Nephron progenitor cell (in vitro differentiated cells): Measurements from ENCODE around the gene PARP2.
A peak's percentile ranks its signal among the peaks of the same experiment; 100 is the strongest.

ENCODE experiments used
- DNase-seq: peaks from one replicate; pipeline ENCODE4 v3.0.0; 2021
- H3K27ac Mint-ChIP-seq: 2 replicates; pipeline ENCODE4 v1.8.0; 2021; ENCODE audit warnings: mild to moderate bottlenecking, moderate library complexity, mixed read lengths
- H3K27me3 Mint-ChIP-seq: 2 replicates; pipeline ENCODE4 v1.8.0; 2021; ENCODE audit warnings: mild to moderate bottlenecking, low read depth, mixed read lengths; ENCODE audit not compliant: poor library complexity
- H3K36me3 Mint-ChIP-seq: 2 replicates; pipeline ENCODE4 v1.8.0; 2021; ENCODE audit warnings: low read depth, mixed read lengths
- H3K4me1 Mint-ChIP-seq: 2 replicates; pipeline ENCODE4 v1.8.0; 2021; ENCODE audit warnings: mixed read lengths
- H3K4me3 Mint-ChIP-seq: 2 replicates; pipeline ENCODE4 v1.8.0; 2021; ENCODE audit warnings: mild to moderate bottlenecking, moderate library complexity, mixed read lengths
- H3K9me3 Mint-ChIP-seq: 2 replicates; pipeline ENCODE4 v1.8.0; 2021; ENCODE audit warnings: mild to moderate bottlenecking, moderate library complexity, mixed read lengths
- CTCF ChIP-seq: fragments of 200-600 bp; sonication (generic); IDR thresholded peaks from 2 replicates; pipeline ENCODE4 v1.5.0; 2021; ENCODE audit warnings: antibody characterized with exemption

The PARP2 gene

DNA sequence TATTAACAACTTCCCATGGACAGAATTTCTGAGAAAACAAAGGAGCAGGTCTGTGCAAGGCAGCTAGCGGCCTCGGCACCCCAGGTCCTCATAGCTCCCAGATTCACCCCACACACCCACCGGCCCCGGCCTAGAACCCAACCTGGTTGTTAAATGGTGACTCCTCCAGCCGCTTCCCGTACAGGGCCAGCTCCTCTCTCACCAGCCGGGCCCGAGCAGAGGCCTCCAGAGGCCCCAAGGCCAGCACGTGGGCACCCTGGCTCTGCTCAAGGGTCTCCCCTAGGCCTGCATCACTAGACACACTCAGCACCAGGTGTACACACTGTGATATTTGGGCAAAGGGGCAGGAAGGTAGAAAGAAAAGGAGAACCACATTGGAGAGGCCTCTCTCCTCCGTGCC is 39.6 kb downstream of the PARP2 start:
- Mint-ChIP-seq H3K36me3 (peaks cover 33% of the 10 kb centered on the region), H3K9me3 (no peaks in the 10 kb centered on the region), H3K27me3 (no peaks in the 10 kb centered on the region), H3K4me1 (peaks cover 7% of the 10 kb centered on the region), H3K4me3 (no peak overlapping the region), H3K27ac (no peak overlapping the region)
- TF ChIP-seq CTCF: no peak
- no peak for DNase-seq

DNA sequence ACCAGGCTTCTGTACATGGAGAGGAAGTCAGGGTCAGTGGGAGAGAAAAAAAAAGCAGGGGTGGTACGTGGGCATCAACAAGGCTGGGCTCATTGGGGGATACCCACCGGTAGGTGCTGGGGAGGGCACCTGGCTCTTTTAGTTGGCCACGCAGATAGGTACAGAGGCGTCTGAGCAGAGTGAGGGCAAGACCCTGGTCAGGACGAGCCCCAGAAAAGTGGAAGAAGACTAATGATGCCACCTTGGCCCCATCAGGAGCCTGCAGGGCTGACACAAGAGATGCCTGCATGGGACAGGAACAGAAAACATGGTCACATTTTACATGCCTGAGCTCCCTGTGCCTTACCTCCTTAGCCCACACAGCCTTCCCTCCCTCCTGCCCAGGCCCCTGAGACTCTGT is 40.2 kb downstream of the PARP2 start:
- Mint-ChIP-seq H3K27ac (no peak overlapping the region), H3K4me3 (no peak overlapping the region), H3K27me3 (no peaks in the 10 kb centered on the region), H3K9me3 (no peaks in the 10 kb centered on the region), H3K4me1 (peaks cover 7% of the 10 kb centered on the region), H3K36me3 (peaks cover 39% of the 10 kb centered on the region)
- no peak for TF ChIP-seq CTCF
- no peak for DNase-seq

- Mint-ChIP-seq H3K36me3 (peaks cover 44% of the 10 kb centered on the region), H3K27ac (no peak overlapping the region), H3K4me1 (peaks cover 7% of the 10 kb centered on the region), H3K27me3 (no peaks in the 10 kb centered on the region), H3K4me3 (no peak overlapping the region), H3K9me3 (no peaks in the 10 kb centered on the region)
- no peak for DNase-seq
- no peak for TF ChIP-seq CTCF
These were observed 40.9 kb downstream of the PARP2 start for GRCh38 chr14:20384321-20384720.

- no peak for TF ChIP-seq CTCF
- DNase-seq: no peak
- Mint-ChIP-seq H3K36me3 (peaks cover 46% of the 10 kb centered on the region), H3K9me3 (no peaks in the 10 kb centered on the region), H3K27ac (peak overlapping the region; percentile 72), H3K4me3 (no peak overlapping the region), H3K4me1 (peaks cover 7% of the 10 kb centered on the region), H3K27me3 (no peaks in the 10 kb centered on the region)
These were observed 41.5 kb downstream of the PARP2 start for GRCh38 chr14:20384886-20385285.

DNA sequence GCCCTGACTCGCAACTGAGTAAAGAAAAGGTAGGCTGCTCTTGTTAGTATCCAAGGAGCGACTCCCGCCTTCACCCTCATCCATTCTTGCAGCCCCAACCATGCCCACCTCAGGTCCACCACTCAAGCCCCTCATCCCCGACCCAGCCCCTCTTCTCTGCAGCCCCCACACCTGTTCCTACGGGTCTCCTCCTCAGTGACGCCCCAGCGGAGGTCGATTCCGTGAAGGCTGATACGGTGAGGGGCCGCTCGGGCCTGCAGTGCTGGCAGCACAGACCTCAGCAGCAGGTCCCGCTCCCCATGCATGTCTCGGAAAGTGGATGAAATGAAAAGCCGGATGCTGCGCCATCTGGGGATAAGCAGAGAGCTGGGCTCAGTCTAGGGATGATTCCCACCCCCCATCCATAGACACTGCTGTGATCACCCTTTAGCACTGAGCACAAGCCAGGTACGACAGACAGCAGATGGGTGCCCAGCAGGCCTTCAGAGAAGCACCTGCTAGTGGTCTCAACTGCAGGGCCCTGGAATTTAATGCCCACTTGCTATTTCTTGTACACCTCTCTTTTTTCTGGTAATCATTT is 42.9 kb downstream of the PARP2 start:
- peaks cover 39% of the 10 kb centered on the region for H3K36me3 Mint-ChIP-seq
- H3K27me3 Mint-ChIP-seq: no peaks in the 10 kb centered on the region
- DNase-seq: no peak
- no peak overlapping the region for H3K4me3 Mint-ChIP-seq
- H3K27ac Mint-ChIP-seq: no peak overlapping the region
- TF ChIP-seq CTCF: no peak
- H3K4me1 Mint-ChIP-seq: peaks cover 7% of the 10 kb centered on the region
- no peaks in the 10 kb centered on the region for H3K9me3 Mint-ChIP-seq

GRCh38 chr14:20387576-20387975 is 44.1 kb downstream of the PARP2 start:
- H3K36me3 Mint-ChIP-seq: peaks cover 41% of the 10 kb centered on the region
- H3K4me3 Mint-ChIP-seq: no peak overlapping the region
- H3K9me3 Mint-ChIP-seq: no peaks in the 10 kb centered on the region
- H3K27ac Mint-ChIP-seq: no peak overlapping the region
- no peak for TF ChIP-seq CTCF
- H3K4me1 Mint-ChIP-seq: no peaks in the 10 kb centered on the region
- H3K27me3 Mint-ChIP-seq: no peaks in the 10 kb centered on the region
- no peak for DNase-seq
